Body of pancreas (tissue), 4 donors: Measurements from ENCODE around the gene ATP1A2. TPM values are rescaled to one million over a fixed set of nuclear protein-coding genes. Genes with fewer than 3 reads are reported as not detected.

Source experiments
- ATAC-seq: fragments of 150-250 bp; one replicate; pipeline ENCODE4 v1.9.1; 2016
- DNase-seq, 4 donors: peaks; one replicate each; pipeline ENCODE4 v3.0.0-alpha.2; 2019
- H3K27ac ChIP-seq, 4 donors: fragments of 200-600 bp; sonication (generic); 1 replicate in 3 of 4; 2 replicates in 1 of 4; pipeline versions ENCODE4 v1.5.1 to v1.6.1; 2016 to 2019; ENCODE audit warnings: mild to moderate bottlenecking in 1 of 4, mixed read lengths in 1 of 4, moderate library complexity in 1 of 4
- H3K27me3 ChIP-seq, 2 donors: fragments of 200-600 bp; sonication (generic); one replicate each; pipeline ENCODE4 v1.6.0; 2016; ENCODE audit warnings: mild to moderate bottlenecking in 1 of 2
- H3K36me3 ChIP-seq, 2 donors: fragments of 200-600 bp; sonication (generic); replicated peaks in 1 of 2; 2 replicates each; pipeline ENCODE4 v1.5.1; 2016; ENCODE audit warnings: low read depth in 2 of 2; ENCODE audit not compliant: insufficient read depth in 1 of 2
- H3K4me1 ChIP-seq: fragments of 200-600 bp; sonication (generic); one replicate; pipeline ENCODE4 v1.6.0; 2016
- H3K4me3 ChIP-seq, 2 donors: fragments of 200-600 bp; sonication (generic); 1 replicate in 1 of 2; 2 replicates in 1 of 2; pipeline ENCODE4 v1.5.1; 2016 to 2019
- H3K9me3 ChIP-seq, 3 donors: fragments of 200-600 bp; sonication (generic); 1 replicate in 2 of 3; 2 replicates in 1 of 3; pipeline ENCODE4 v1.5.1; 2016
- CTCF ChIP-seq, 7 experiments: fragments of 450-650 bp in 4 of 7; fragments of 200-600 bp in 3 of 7; sonication (generic) in 3 of 7; IDR thresholded peaks; one replicate each; pipeline ENCODE4 v1.5.1; 2016 to 2019; ENCODE audit warnings: antibody characterized with exemption in 7 of 7
- POLR2A ChIP-seq, 3 donors: fragments of 450-650 bp; IDR thresholded peaks; one replicate each; pipeline ENCODE4 v1.6.1; 2016; ENCODE audit warnings: antibody characterized with exemption in 3 of 3, mild to moderate bottlenecking in 2 of 3
- WGBS, 2 donors: methylation state at CpG; one replicate each; pipeline ENCODE4 v1.1.5; 2017; 5-methylcytosine and 5-hydroxymethylcytosine counted together
- intact Hi-C: fragments of 100-400 bp; cut with DNase I; formaldehyde crosslinking; loops from one replicate; pipeline ENCODE4 v1.15.1; 2023
- total RNA-seq, 2 donors: library from RNA; depleted of rRNA; stranded (reverse); fragments of >200 nt; gene quantifications; one replicate each; pipeline ENCODE4 v1.1.0, GENCODE V29; 2016

The ATP1A2 gene
- total RNA-seq, 2 donors from 2014 or later: 1.6 to 41.2 TPM

- peaks cover 0 to 8% of the 10 kb centered on the region in 2 donors for H3K36me3 ChIP-seq
- H3K4me3 ChIP-seq: no peak overlapping the region
- WGBS, 2 donors: 91 to 92% methylated on average over 12 of the region's 12 CpGs
- ATAC-seq (no peak), DNase-seq (no peak)
- H3K27me3 ChIP-seq: no peaks in the 10 kb centered on the region
- no peak for TF ChIP-seq POLR2A (IDR thresholded peaks at IDR 0.05)
- no peak for TF ChIP-seq CTCF (IDR thresholded peaks at IDR 0.05)
- intact Hi-C loops: loop anchor here (5.0 kb wide), 2 partner anchors 35 to 145 kb away; no protein-coding TSS in a partner anchor
- peaks cover 15% of the 10 kb centered on the region for H3K4me1 ChIP-seq
- no peaks in the 10 kb centered on the region for H3K9me3 ChIP-seq
- H3K27ac ChIP-seq: no peak overlapping the region
Observed at GRCh38 chr1:160087118-160087662, 28.4 kb upstream of the ATP1A2 start.

GRCh38 chr1:160089883-160090282 is 25.7 kb upstream of the ATP1A2 start:
- Histone ChIP-seq H3K36me3 (peaks cover 0 to 8% of the 10 kb centered on the region in 2 donors), H3K27ac (no peak overlapping the region), H3K4me1 (peaks cover 14% of the 10 kb centered on the region), H3K9me3 (no peaks in the 10 kb centered on the region), H3K27me3 (no peaks in the 10 kb centered on the region), H3K4me3 (no peak overlapping the region)
- intact Hi-C loops: loop anchor here (5.0 kb wide), 2 partner anchors 38 to 148 kb away; no protein-coding TSS in a partner anchor
- no peak for TF ChIP-seq POLR2A (IDR thresholded peaks at IDR 0.05)
- DNase-seq (no peak), ATAC-seq (no peak)
- WGBS, 2 donors: 67 to 90% methylated on average over 3 of the region's 3 CpGs

GRCh38 chr1:160090760-160091159 is 24.8 kb upstream of the ATP1A2 start:
- H3K9me3 ChIP-seq: no peaks in the 10 kb centered on the region
- ATAC-seq: no peak
- DNase-seq: no peak
- peaks cover 21% of the 10 kb centered on the region for H3K4me1 ChIP-seq
- H3K4me3 ChIP-seq: no peak overlapping the region
- intact Hi-C loops: no loop called here
- H3K27me3 ChIP-seq: no peaks in the 10 kb centered on the region
- TF ChIP-seq POLR2A (IDR thresholded peaks at IDR 0.05) (no peak), CTCF (IDR thresholded peaks at IDR 0.05) (no peak)
- H3K36me3 ChIP-seq: peaks cover 0 to 8% of the 10 kb centered on the region in 2 donors
- WGBS, 2 donors: 91 to 96% methylated on average over 4 of the region's 4 CpGs
- no peak overlapping the region for H3K27ac ChIP-seq

GRCh38 chr1:160091666-160092223 is 23.8 kb upstream of the ATP1A2 start:
- H3K27ac ChIP-seq: no peak overlapping the region
- TF ChIP-seq POLR2A (IDR thresholded peaks at IDR 0.05): no peak
- no peak for TF ChIP-seq CTCF (IDR thresholded peaks at IDR 0.05)
- DNase-seq: no peak
- H3K4me1 ChIP-seq: peaks cover 31% of the 10 kb centered on the region
- intact Hi-C loops: no loop called here
- H3K36me3 ChIP-seq: peaks cover 0 to 8% of the 10 kb centered on the region in 2 donors
- ATAC-seq: no peak
- WGBS, 2 donors: 91 to 94% methylated on average over 5 of the region's 5 CpGs
- no peaks in the 10 kb centered on the region for H3K9me3 ChIP-seq
- H3K4me3 ChIP-seq: no peak overlapping the region
- no peaks in the 10 kb centered on the region for H3K27me3 ChIP-seq

GRCh38 chr1:160092366-160093068 is 23.0 kb upstream of the ATP1A2 start:
- Histone ChIP-seq H3K4me3 (no peak overlapping the region), H3K27me3 (no peaks in the 10 kb centered on the region), H3K4me1 (peaks cover 39% of the 10 kb centered on the region), H3K9me3 (no peaks in the 10 kb centered on the region), H3K27ac (no peak overlapping the region), H3K36me3 (peaks cover 0 to 8% of the 10 kb centered on the region in 2 donors)
- intact Hi-C loops: no loop called here
- no peak for ATAC-seq
- DNase-seq: no peak
- TF ChIP-seq POLR2A (IDR thresholded peaks at IDR 0.05): no peak
- no peak for TF ChIP-seq CTCF (IDR thresholded peaks at IDR 0.05)
- WGBS, 2 donors: 92 to 94% methylated on average over 5 to 32 of the region's 32 CpGs
